GM19455 (cell line): ENCODE data around the gene TRAPPC4.

ENCODE experiments used
- ATAC-seq: cut with Tn5 transposase; IDR thresholded peaks from one replicate; pipeline ENCODE4 v1.9.1; 2021; ENCODE audit not compliant: unreplicated experiment

TRAPPC4 gene

GRCh38 chr11:119061256-119061655, 42.7 kb downstream of the TRAPPC4 start:
- no peak for ATAC-seq

DNA sequence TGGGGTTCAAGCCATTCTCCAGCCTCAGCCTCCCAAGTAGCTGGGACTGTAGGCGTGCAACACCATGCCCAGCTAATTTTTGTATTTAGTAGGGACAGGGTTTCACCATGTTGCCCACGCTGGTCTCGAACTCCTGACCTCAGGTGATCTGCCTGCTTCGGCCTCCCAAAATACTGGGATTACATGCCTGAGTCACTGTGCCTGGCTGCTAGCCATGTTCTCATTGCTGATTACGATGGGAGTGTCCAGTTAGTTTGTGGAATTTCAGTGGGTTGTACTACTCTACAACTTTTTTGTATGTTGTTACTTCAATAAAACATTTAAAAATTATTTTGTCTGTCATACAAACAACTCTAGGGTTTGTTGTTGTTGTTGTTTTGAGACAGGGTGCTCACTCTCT, 44.2 kb downstream of the TRAPPC4 start:
- ATAC-seq, result no peak

DNA sequence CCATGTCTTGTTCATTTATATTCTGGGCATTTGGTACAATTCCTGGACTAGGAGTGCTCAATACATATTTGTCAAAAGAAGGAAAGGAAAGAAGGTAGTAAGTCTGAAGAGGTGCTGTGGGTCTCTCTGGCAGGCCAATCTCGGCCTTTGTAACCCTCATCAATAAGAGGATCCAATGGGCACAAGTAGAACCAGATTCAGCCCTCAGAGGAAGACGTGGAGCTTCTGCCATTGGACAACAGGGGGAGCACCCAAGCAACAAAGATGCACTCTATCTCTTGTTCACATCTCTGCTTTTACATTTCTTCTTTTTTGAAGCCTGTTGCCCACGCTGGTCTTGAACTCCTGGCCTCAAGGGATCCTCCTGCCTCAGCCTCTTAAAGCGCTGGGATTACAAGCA, 46.8 kb downstream of the TRAPPC4 start:
- ATAC-seq, result no peak

- peak; percentile 92 for ATAC-seq
Measured at GRCh38 chr11:119067371-119068222, 49.0 kb downstream of the TRAPPC4 start, which contains the start of gene VPS11. Gene VPS11, plus strand, starts transcription at chr11:119067818. Its CDS starts 6 bp downstream, at chr11:119067824.
